Gastrocnemius medialis (tissue), 4 donors: ENCODE results near the gene ARMH1. TPM values are rescaled to one million over a fixed set of nuclear protein-coding genes. Genes with fewer than 3 reads are reported as not detected.

ENCODE experiments used
- ATAC-seq, 2 donors: fragments of 150-250 bp; one replicate each; pipeline ENCODE4 v1.9.1; 2016
- DNase-seq, 2 donors: peaks; one replicate each; pipeline ENCODE4 v3.0.0-alpha.2; 2019
- H3K27ac ChIP-seq, 4 donors: fragments of 200-600 bp; sonication (generic); 1 replicate in 1 of 4; 2 replicates in 3 of 4; pipeline ENCODE4 v1.5.1; 2016 to 2018; ENCODE audit warnings: mild to moderate bottlenecking in 2 of 4, moderate library complexity in 1 of 4
- H3K27me3 ChIP-seq, 3 donors: fragments of 200-600 bp; sonication (generic) in 2 of 3; 1 replicate in 1 of 3; 2 replicates in 2 of 3; pipeline versions ENCODE4 v1.5.1 to v1.6.0; 2016 to 2019; ENCODE audit warnings: mild to moderate bottlenecking in 1 of 3, moderate library complexity in 1 of 3
- H3K36me3 ChIP-seq, 2 donors: fragments of 200-600 bp; sonication (generic) in 1 of 2; one replicate each; pipeline ENCODE4 v1.5.1; 2017 to 2018
- H3K4me1 ChIP-seq, 2 donors: fragments of 200-600 bp; sonication (generic) in 1 of 2; one replicate each; pipeline ENCODE4 v1.5.1; 2016 to 2017; ENCODE audit warnings: mild to moderate bottlenecking in 2 of 2
- H3K4me3 ChIP-seq, 4 donors: fragments of 200-600 bp; sonication (generic) in 3 of 4; 1 replicate in 1 of 4; 2 replicates in 3 of 4; pipeline ENCODE4 v1.5.1; 2016 to 2019; ENCODE audit warnings: mild to moderate bottlenecking in 2 of 4
- H3K9me3 ChIP-seq, 3 donors: fragments of 200-600 bp; sonication (generic) in 2 of 3; 1 replicate in 1 of 3; 2 replicates in 2 of 3; pipeline ENCODE4 v1.5.1; 2016 to 2019
- POLR2A ChIP-seq, 2 donors: fragments of 450-650 bp; IDR thresholded peaks; one replicate each; pipeline ENCODE4 v1.6.1; 2017; ENCODE audit warnings: antibody characterized with exemption in 2 of 2, mild to moderate bottlenecking in 2 of 2, moderate library complexity in 2 of 2
- in situ Hi-C, 4 donors: fragments of 200-750 bp; cut with MboI; loops; one replicate each; pipeline versions ENCODE4 v1.15.0 to v1.8.0; 2017; ENCODE audit warnings: low sequenced_read_pairs in 4 of 4
- intact Hi-C: fragments of 100-400 bp; cut with DNase I; formaldehyde crosslinking; loops from one replicate; pipeline ENCODE4 v1.15.1; 2023; ENCODE audit warnings: low total_unique reads
- total RNA-seq, 4 donors: library from RNA; depleted of rRNA; stranded (reverse); fragments of >200 nt; gene quantifications; one replicate each; pipeline versions ENCODE4 v1.1.0 to v1.2.3, GENCODE V29; 2016
- TF ChIP-seq, protein P1 (sequence below), 5 experiments: fragments of 450-650 bp in 3 of 5; fragments of 200-600 bp in 2 of 5; sonication (generic) in 2 of 5; IDR thresholded peaks in 4 of 5; conservative IDR thresholded peaks in 1 of 5; 1 replicate in 4 of 5; 2 replicates in 1 of 5; pipeline ENCODE4 v1.5.1; 2016 to 2019; ENCODE audit warnings: antibody characterized with exemption in 5 of 5, mild to moderate bottlenecking in 3 of 5, moderate library complexity in 3 of 5

ARMH1 gene
- total RNA-seq, 4 donors from 2014 or later, result 0.78 TPM; not detected in 3

DNA sequence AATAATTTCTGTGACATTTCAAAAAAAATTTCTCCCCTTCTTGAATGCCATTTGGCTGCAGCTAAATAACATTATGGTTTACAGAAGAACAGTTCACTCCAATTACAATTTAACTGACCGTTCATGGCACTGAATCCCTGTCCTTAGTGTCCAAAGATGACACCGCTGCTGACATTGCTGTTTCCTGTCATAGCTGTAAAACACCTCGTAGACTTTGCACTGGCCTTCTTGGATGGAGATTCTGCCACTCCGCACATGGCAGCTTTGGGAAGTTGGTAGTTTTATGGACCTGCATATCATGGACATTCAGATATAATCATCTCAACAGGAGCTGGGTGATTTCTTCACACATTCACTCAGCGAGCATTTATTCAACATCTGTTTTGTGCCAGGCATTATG, 5.0 kb downstream of the ARMH1 start:
- no peaks in the 10 kb centered on the region for H3K27me3 ChIP-seq
- intact Hi-C loops, result no loop called here
- in situ Hi-C loops, result no loop called here
- no peak for TF ChIP-seq POLR2A (IDR thresholded peaks at IDR 0.05)
- TF ChIP-seq, protein P1, sequence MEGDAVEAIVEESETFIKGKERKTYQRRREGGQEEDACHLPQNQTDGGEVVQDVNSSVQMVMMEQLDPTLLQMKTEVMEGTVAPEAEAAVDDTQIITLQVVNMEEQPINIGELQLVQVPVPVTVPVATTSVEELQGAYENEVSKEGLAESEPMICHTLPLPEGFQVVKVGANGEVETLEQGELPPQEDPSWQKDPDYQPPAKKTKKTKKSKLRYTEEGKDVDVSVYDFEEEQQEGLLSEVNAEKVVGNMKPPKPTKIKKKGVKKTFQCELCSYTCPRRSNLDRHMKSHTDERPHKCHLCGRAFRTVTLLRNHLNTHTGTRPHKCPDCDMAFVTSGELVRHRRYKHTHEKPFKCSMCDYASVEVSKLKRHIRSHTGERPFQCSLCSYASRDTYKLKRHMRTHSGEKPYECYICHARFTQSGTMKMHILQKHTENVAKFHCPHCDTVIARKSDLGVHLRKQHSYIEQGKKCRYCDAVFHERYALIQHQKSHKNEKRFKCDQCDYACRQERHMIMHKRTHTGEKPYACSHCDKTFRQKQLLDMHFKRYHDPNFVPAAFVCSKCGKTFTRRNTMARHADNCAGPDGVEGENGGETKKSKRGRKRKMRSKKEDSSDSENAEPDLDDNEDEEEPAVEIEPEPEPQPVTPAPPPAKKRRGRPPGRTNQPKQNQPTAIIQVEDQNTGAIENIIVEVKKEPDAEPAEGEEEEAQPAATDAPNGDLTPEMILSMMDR (IDR thresholded peaks at IDR 0.05 in 4 of 5, conservative IDR thresholded peaks at IDR 0.05 in 1 of 5), result no peak
- ATAC-seq (no peak), DNase-seq (no peak)
- no peak overlapping the region for H3K4me3 ChIP-seq
- H3K4me1 ChIP-seq, result peaks cover 9 to 24% of the 10 kb centered on the region in 2 donors
- H3K27ac ChIP-seq, result no peak overlapping the region
- H3K36me3 ChIP-seq, result no peaks in the 10 kb centered on the region
- no peaks in the 10 kb centered on the region for H3K9me3 ChIP-seq

DNA sequence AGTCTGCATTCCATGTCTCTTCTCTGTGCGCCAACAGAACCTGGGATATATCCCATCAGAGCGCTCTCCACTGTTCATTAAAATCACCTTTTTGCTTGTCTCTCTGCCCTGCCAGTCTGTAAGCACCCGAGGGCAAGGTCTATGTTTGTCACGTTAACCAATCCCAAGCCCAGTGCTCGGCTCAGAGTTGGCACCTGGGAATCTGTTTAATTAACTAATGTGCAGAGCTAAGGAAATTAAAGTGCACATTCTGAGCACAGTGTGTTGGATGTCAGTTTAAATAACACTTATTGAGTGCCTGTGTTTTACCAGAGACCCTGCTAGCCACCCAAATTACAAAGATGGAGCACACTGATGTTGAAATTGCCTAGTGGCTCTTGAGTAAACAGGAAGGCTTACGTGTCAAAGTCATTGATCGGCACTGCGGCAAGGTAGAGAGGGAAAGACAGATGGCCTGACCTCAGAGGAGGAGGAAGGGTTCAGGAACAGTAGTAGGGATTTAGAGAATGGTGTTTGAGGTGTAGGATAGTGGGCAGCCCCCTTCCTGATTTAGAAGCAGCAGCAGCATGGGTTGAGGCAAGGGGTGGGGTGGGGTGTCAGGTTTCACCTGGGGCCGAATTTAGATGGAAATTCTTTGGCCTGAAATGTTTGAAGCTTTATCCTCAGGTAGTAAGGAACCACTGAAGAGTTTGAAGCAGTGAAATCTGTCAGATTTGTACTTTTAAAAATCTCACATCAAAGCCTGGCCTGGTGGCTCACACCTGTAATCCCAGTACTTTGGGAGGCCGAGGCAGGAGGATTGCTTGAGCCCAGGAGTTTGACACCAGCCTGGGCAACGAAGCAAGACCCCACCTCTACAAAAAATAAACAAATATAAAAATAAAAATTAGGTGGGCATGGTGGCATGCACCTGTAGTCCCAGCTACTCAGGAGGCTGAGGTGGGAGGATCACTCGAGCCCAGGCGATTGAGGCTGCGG, 7.7 kb downstream of the ARMH1 start:
- no peaks in the 10 kb centered on the region for H3K4me1 ChIP-seq
- no peak for ATAC-seq
- no peak overlapping the region for H3K4me3 ChIP-seq
- H3K27me3 ChIP-seq, result no peaks in the 10 kb centered on the region
- no peaks in the 10 kb centered on the region for H3K9me3 ChIP-seq
- no peak for DNase-seq
- TF ChIP-seq, protein P1 (IDR thresholded peaks at IDR 0.05 in 4 of 5, conservative IDR thresholded peaks at IDR 0.05 in 1 of 5), result no peak
- no peak for TF ChIP-seq POLR2A (IDR thresholded peaks at IDR 0.05)
- in situ Hi-C loops (no loop called here), intact Hi-C loops (no loop called here)
- no peaks in the 10 kb centered on the region for H3K36me3 ChIP-seq
- no peak overlapping the region for H3K27ac ChIP-seq

DNA sequence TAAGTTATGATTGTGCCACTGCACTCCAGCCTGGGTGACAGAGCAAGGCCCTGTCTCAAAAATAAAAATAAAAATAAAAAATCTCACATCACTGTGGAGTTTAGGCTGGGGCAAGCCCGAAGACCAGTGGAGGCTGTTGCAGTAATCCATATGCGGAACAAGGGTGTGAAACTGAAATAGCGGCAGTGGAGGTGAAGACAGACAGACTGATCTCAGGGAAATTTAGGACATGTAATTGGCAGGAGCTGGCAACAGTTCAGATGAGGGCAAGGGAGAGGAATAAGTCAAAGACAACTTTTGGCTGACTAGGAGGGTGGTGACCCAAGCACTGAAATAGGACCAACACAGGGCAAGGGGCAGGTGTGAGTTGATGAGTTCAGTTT, 8.4 kb downstream of the ARMH1 start:
- no peaks in the 10 kb centered on the region for H3K4me1 ChIP-seq
- no peaks in the 10 kb centered on the region for H3K36me3 ChIP-seq
- DNase-seq (no peak), ATAC-seq (no peak)
- no peaks in the 10 kb centered on the region for H3K9me3 ChIP-seq
- TF ChIP-seq, protein P1 (IDR thresholded peaks at IDR 0.05 in 4 of 5, conservative IDR thresholded peaks at IDR 0.05 in 1 of 5), result no peak
- H3K4me3 ChIP-seq, result no peak overlapping the region
- in situ Hi-C loops, result no loop called here
- H3K27me3 ChIP-seq, result no peaks in the 10 kb centered on the region
- H3K27ac ChIP-seq, result no peak overlapping the region
- intact Hi-C loops, result no loop called here

DNA sequence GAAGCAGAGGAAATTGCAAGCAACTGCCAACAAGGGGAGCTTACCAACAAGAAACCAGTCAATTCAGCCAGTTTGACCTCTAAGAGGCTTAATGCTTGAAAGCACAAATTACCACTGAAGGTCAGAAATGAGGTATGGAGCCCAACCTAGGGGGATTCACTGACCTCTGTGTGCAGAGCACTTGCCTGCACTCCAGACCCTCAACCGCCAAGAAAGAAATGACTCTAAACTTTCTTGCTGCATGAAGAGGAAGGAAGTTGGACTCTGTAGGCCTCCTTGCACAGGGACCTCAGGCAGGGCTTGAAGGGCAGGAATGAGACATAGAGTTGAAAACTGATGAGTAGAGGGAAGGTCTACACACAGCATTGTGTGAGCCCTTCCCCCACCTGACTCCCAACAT, 10.0 kb downstream of the ARMH1 start:
- Histone ChIP-seq H3K27me3 (no peaks in the 10 kb centered on the region), H3K4me3 (no peak overlapping the region), H3K36me3 (no peaks in the 10 kb centered on the region), H3K4me1 (no peaks in the 10 kb centered on the region), H3K27ac (no peak overlapping the region), H3K9me3 (no peaks in the 10 kb centered on the region)
- no peak for ATAC-seq
- TF ChIP-seq, protein P1 (IDR thresholded peaks at IDR 0.05 in 4 of 5, conservative IDR thresholded peaks at IDR 0.05 in 1 of 5), result no peak
- TF ChIP-seq POLR2A (IDR thresholded peaks at IDR 0.05), result no peak
- in situ Hi-C loops, result no loop called here
- DNase-seq, result no peak
- intact Hi-C loops, result no loop called here
